GM20000 (cell line): Measurements from ENCODE around the gene CCDC190.

Experiments
- DNase-seq: peaks from one replicate; pipeline ENCODE4 v3.0.0; 2012; ENCODE audit warnings: low spot score
- TF ChIP-seq, protein P1 (sequence below): IDR thresholded peaks from 2 replicates; pipeline ENCODE4 v1.5.1; 2012; ENCODE audit warnings: mild to moderate bottlenecking, control low read depth; ENCODE audit errors: extremely low read depth, missing control alignments

CCDC190 gene

DNA sequence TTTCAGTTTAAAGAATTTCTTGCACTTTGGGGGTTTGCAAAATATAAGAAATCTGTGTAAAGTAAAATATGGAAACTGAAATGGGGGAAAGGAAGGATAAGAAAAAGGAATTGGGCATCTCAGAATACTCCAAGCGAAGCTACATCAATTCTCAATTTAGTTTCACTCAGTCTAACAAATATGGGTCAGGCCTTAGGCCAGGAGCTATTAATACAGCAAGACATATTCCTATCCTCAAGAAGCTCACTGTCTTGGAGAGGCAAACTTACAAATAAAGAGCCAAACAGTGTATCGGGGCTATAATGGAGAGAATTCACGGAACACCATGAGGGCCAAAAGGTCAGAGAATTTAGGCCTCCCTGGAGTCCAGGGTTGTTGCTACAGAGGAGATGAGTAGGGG lies 43.0 kb upstream of the CCDC190 start:
- DNase-seq: no peak
- TF ChIP-seq, protein P1, sequence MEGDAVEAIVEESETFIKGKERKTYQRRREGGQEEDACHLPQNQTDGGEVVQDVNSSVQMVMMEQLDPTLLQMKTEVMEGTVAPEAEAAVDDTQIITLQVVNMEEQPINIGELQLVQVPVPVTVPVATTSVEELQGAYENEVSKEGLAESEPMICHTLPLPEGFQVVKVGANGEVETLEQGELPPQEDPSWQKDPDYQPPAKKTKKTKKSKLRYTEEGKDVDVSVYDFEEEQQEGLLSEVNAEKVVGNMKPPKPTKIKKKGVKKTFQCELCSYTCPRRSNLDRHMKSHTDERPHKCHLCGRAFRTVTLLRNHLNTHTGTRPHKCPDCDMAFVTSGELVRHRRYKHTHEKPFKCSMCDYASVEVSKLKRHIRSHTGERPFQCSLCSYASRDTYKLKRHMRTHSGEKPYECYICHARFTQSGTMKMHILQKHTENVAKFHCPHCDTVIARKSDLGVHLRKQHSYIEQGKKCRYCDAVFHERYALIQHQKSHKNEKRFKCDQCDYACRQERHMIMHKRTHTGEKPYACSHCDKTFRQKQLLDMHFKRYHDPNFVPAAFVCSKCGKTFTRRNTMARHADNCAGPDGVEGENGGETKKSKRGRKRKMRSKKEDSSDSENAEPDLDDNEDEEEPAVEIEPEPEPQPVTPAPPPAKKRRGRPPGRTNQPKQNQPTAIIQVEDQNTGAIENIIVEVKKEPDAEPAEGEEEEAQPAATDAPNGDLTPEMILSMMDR: no peak

DNA sequence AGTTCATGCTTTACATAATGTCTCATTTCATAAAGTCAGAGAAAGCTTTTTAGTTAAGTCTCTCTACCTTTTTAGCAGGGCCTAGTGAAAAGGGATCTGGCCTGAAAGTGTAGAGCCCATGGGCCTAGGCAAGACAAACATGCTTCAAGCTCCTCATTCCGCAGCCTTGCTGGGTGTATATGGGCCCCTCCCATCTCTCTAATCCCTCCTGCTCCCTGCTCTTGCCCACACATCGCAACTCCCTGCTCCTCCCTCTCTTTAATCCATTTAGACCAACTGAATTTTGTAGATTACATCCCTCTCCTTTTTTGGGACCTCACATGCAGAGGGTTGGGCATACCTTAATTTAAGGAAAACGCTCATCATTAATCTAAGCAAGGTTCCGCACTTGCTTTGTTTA lies 42.3 kb upstream of the CCDC190 start:
- TF ChIP-seq, protein P1: no peak
- DNase-seq: no peak

DNA sequence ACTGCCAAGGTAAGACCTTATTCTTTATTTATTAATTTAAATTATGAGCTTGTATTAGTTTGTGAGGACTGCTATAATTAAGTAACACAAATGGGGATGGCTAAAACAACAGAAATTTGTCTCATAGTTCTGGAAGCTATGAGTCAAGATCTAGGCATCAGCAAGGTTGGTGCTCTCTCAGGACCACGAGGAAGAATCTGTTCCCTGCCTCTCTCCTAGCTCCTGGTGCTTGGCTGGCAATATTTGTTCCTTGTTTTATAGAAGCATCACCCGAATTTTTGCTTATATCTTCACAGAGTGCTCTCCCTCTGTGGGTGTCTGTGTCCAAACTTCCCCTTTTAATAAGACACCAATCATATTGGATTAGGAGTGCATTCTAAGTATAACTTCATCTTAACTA lies 41.4 kb upstream of the CCDC190 start:
- TF ChIP-seq, protein P1: no peak
- no peak for DNase-seq

DNA sequence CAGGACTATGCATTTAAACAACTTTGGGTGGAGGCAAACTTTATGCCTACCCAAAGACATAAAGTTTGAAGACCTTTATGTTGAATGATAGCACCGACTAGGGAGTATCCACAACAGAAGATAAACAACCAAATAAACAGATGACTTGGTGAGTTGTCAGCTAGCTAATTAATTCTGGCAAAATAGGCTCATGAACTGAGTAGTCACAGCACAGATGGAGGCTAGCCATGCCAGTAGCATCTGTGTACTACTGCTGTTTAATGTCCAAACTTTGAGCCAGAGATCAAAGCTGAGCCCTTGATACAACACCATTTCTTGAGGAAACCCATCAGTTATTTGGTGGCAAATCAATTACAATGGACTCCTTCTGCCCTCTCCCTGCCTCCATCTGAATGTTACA lies 40.3 kb upstream of the CCDC190 start:
- no peak for DNase-seq
- TF ChIP-seq, protein P1: no peak

DNA sequence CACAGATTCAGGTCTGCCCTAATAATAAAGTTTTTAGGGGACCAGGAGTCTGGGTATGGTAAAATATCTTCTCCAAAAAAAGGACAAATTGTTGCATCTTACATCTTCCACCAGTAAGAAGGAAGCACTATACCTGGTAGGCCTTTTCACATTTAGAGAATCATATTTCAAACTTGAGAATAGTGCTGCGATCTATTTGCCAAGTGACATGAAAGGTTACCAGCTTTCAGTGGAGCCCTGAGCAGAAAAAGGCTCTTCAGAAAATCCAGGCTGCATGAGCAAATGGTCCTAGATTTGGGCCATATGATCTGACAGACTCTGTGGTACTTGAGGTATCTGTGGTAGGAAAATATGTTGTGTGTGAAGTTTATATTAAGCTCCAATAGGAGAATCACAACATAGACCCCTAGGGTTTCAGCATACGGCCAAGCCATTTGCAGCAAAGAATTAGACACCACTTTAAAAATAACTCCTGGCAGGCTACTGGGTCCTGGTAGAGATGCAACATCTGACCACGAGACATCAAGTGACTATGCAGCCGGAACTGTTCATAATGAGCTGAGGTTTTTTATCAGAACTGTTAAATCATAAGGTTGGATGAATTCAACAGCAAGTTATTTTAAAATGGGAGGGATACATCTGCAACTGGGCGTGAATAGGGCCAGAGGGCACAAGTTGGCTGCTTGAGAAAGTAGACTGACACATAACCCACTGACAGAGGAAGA lies 38.6 kb upstream of the CCDC190 start:
- TF ChIP-seq, protein P1: no peak
- no peak for DNase-seq

DNA sequence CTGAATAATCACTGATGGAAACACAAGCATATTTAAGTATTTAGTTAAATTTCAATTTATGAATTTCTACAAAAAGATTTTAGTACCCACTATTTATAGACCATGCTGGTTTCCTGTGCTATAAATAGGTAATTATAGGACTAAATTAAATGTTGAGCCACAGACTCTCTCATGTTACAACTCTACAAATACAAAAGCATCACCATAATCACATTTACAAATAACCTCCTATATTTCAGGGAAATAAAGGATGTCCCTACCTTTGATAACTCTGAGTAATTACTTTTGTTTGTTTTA lies 32.6 kb upstream of the CCDC190 start:
- no peak for DNase-seq
- TF ChIP-seq, protein P1: no peak

DNA sequence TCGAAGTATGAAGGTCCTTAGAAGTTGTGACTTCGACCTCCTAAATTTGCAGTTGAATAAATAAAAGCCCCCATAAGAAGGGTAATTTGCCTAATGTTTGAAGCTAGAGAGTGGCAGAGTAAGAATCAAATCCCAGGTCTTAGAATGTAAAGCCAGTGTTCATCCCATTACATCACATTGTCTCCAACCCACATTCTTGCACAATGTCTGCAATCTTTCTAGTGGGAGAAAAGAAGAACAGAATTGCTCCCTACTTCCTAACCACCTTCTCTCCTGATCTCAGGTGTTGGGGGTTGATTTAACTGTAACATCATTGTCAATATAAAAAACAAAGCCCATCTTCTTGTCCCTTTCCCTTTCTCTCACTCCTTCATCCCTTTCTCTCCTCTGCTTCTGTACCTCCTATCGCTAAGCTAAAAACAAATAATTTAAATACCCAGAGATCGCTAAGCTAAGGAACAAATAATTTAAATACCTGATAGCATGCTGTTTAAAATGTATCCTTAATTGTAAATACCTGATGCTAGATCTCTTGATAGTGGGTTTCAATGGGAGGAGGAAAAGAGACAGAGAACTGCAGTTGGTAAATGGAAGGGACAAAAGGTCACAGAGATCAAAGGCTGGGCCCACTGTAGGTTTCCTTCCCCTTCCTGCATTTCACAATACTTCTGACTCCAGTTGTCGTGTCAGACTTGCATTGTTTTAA lies 32.1 kb upstream of the CCDC190 start:
- TF ChIP-seq, protein P1: no peak
- DNase-seq: no peak
